Body of pancreas (tissue), 4 donors: ENCODE measurements around the gene MYO1H. TPM values are rescaled to one million over a fixed set of nuclear protein-coding genes. Genes with fewer than 3 reads are reported as not detected.

Experiments
- ATAC-seq: fragments of 150-250 bp; one replicate; pipeline ENCODE4 v1.9.1; 2016
- DNase-seq, 4 donors: peaks; one replicate each; pipeline ENCODE4 v3.0.0-alpha.2; 2019
- H3K27ac ChIP-seq, 4 donors: fragments of 200-600 bp; sonication (generic); 1 replicate in 3 of 4; 2 replicates in 1 of 4; pipeline versions ENCODE4 v1.5.1 to v1.6.1; 2016 to 2019; ENCODE audit warnings: mild to moderate bottlenecking in 1 of 4, mixed read lengths in 1 of 4, moderate library complexity in 1 of 4
- H3K27me3 ChIP-seq, 2 donors: fragments of 200-600 bp; sonication (generic); one replicate each; pipeline ENCODE4 v1.6.0; 2016; ENCODE audit warnings: mild to moderate bottlenecking in 1 of 2
- H3K36me3 ChIP-seq, 2 donors: fragments of 200-600 bp; sonication (generic); replicated peaks in 1 of 2; 2 replicates each; pipeline ENCODE4 v1.5.1; 2016; ENCODE audit warnings: low read depth in 2 of 2; ENCODE audit not compliant: insufficient read depth in 1 of 2
- H3K4me1 ChIP-seq: fragments of 200-600 bp; sonication (generic); one replicate; pipeline ENCODE4 v1.6.0; 2016
- H3K4me3 ChIP-seq, 2 donors: fragments of 200-600 bp; sonication (generic); 1 replicate in 1 of 2; 2 replicates in 1 of 2; pipeline ENCODE4 v1.5.1; 2016 to 2019
- H3K9me3 ChIP-seq, 3 donors: fragments of 200-600 bp; sonication (generic); 1 replicate in 2 of 3; 2 replicates in 1 of 3; pipeline ENCODE4 v1.5.1; 2016
- POLR2A ChIP-seq, 3 donors: fragments of 450-650 bp; IDR thresholded peaks; one replicate each; pipeline ENCODE4 v1.6.1; 2016; ENCODE audit warnings: antibody characterized with exemption in 3 of 3, mild to moderate bottlenecking in 2 of 3
- WGBS, 2 donors: methylation state at CpG; one replicate each; pipeline ENCODE4 v1.1.5; 2017; 5-methylcytosine and 5-hydroxymethylcytosine counted together
- intact Hi-C: fragments of 100-400 bp; cut with DNase I; formaldehyde crosslinking; loops from one replicate; pipeline ENCODE4 v1.15.1; 2023
- total RNA-seq, 2 donors: library from RNA; depleted of rRNA; stranded (reverse); fragments of >200 nt; gene quantifications; one replicate each; pipeline ENCODE4 v1.1.0, GENCODE V29; 2016
- TF ChIP-seq, protein P1 (sequence below), 7 experiments: fragments of 450-650 bp in 4 of 7; fragments of 200-600 bp in 3 of 7; sonication (generic) in 3 of 7; IDR thresholded peaks; one replicate each; pipeline ENCODE4 v1.5.1; 2016 to 2019; ENCODE audit warnings: antibody characterized with exemption in 7 of 7

Gene MYO1H
- total RNA-seq, 2 donors from 2014 or later: not detected

DNA sequence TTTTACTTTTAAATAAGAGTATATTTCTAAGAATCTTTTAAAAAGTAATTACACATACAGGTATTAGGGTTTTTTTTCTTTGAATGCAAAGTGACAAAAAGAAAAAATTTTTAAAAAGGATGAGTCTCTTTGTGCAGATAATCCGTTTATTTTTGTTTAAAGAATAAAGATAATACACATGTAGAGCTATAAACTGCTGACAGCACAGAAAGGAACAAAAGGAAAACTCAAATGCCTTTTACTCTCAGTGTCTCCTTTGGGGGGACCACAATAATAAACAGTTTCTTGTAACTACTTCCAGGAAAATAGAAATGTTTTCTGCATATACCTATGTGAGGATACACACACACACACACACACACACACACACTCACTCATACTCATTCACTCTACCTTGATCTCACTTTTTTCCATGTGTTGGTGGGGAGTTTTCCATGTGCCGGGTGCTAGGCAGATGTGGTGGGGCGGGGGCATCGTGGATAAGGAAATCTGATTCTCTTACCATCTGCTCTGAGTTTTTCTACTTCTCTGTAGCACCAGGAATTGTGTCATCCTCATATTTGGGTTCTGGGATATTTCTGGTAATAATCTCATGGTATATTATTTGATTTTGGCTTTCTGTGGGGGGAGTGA is 71.3 kb downstream of the MYO1H start:
- no peaks in the 10 kb centered on the region for H3K36me3 ChIP-seq
- no peak overlapping the region for H3K4me3 ChIP-seq
- TF ChIP-seq, protein P1, sequence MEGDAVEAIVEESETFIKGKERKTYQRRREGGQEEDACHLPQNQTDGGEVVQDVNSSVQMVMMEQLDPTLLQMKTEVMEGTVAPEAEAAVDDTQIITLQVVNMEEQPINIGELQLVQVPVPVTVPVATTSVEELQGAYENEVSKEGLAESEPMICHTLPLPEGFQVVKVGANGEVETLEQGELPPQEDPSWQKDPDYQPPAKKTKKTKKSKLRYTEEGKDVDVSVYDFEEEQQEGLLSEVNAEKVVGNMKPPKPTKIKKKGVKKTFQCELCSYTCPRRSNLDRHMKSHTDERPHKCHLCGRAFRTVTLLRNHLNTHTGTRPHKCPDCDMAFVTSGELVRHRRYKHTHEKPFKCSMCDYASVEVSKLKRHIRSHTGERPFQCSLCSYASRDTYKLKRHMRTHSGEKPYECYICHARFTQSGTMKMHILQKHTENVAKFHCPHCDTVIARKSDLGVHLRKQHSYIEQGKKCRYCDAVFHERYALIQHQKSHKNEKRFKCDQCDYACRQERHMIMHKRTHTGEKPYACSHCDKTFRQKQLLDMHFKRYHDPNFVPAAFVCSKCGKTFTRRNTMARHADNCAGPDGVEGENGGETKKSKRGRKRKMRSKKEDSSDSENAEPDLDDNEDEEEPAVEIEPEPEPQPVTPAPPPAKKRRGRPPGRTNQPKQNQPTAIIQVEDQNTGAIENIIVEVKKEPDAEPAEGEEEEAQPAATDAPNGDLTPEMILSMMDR (IDR thresholded peaks at IDR 0.05): no peak
- no peak for TF ChIP-seq POLR2A (IDR thresholded peaks at IDR 0.05)
- 47 to 56% methylated on average over 4 of the region's 4 CpGs for WGBS, 2 donors
- H3K27ac ChIP-seq: no peak overlapping the region
- no peaks in the 10 kb centered on the region for H3K27me3 ChIP-seq
- ATAC-seq: no peak
- no peaks in the 10 kb centered on the region for H3K9me3 ChIP-seq
- intact Hi-C loops: no loop called here
- no peak for DNase-seq
- no peaks in the 10 kb centered on the region for H3K4me1 ChIP-seq

DNA sequence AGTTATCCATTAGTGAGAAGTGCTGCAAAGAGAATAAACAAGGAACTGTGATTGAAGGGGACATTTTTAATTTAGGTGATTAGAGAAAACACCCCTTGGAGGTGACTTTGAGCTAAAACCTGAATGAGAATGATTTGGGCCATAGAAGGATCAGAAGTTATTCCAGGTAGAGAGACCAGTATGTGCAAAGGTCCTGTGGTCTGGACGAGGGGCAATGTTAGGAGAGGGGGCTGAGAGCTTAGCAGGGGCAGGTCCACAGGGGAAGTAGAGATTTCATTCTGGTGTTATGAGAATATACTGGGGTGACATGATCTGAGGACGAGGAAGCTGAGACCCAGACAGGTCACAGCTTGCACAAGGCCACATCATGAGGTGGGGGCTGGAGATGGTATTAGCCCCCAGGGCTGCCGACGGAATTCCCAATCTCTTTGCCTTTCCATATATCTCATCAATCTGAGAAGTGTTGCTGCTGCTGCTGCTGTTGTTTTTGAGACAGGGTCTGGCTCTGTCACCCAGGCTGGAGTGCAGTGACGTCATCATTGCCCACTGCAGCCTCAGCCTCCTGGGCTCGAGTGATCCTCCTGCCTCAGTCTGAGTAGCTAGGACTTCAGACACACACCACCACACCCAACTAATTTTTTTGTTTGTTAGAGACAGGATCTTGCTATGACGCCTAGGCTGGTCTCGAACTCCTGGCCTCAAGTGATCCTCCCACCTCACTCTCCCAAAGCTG is 73.8 kb downstream of the MYO1H start:
- intact Hi-C loops: no loop called here
- Histone ChIP-seq H3K27ac (no peak overlapping the region), H3K4me1 (no peaks in the 10 kb centered on the region), H3K27me3 (no peaks in the 10 kb centered on the region), H3K36me3 (no peaks in the 10 kb centered on the region), H3K4me3 (no peak overlapping the region), H3K9me3 (no peaks in the 10 kb centered on the region)
- 44 to 54% methylated on average over 8 of the region's 8 CpGs for WGBS, 2 donors
- ATAC-seq: no peak
- DNase-seq: no peak
- TF ChIP-seq POLR2A (IDR thresholded peaks at IDR 0.05): no peak
- TF ChIP-seq, protein P1 (IDR thresholded peaks at IDR 0.05): no peak

DNA sequence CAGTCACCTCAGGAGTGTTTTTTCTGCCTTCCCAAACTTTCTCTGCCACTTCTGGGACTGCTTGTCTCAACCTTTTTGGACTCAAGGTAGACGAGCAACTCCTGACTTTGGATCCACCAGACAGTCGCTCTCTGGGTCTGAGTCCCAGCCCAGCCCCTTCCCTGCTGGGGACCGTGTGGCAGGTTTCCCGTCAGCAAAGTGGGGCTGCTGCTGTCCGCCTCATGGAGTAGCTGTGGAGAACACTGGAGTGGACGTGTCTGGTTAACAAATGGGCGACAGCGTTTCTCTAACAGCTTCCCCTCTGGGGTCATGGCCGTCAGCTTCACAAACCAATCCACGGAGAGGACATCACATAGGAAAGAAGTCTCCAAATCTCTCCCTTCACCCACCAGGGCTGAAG is 74.6 kb downstream of the MYO1H start:
- no peak overlapping the region for H3K4me3 ChIP-seq
- intact Hi-C loops: no loop called here
- no peaks in the 10 kb centered on the region for H3K27me3 ChIP-seq
- no peaks in the 10 kb centered on the region for H3K9me3 ChIP-seq
- H3K36me3 ChIP-seq: no peaks in the 10 kb centered on the region
- ATAC-seq (no peak), DNase-seq (no peak)
- no peaks in the 10 kb centered on the region for H3K4me1 ChIP-seq
- TF ChIP-seq, protein P1 (IDR thresholded peaks at IDR 0.05): no peak
- TF ChIP-seq POLR2A (IDR thresholded peaks at IDR 0.05): no peak
- no peak overlapping the region for H3K27ac ChIP-seq
- 11 to 18% methylated on average over 10 of the region's 10 CpGs for WGBS, 2 donors

DNA sequence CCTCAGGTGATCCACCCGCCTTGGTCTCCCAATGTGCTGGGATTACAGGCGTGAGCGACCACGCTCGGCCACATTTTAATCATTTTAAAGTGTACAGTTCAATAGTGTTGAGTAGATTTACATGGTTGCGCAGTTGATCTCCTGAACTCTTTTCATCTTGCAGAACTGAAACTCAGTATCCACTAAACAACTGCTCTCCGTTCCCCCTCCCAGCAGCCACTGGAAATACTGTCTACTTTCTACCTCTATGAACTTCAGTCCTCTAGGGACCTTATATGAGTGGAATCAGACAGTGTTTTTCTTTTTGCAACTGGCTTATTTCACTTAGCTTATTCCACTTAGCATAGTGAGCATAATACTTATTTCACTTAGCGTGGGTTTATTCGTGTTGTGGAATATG is 75.7 kb downstream of the MYO1H start:
- no peak overlapping the region for H3K27ac ChIP-seq
- ATAC-seq (no peak), DNase-seq (no peak)
- no peaks in the 10 kb centered on the region for H3K4me1 ChIP-seq
- H3K4me3 ChIP-seq: no peak overlapping the region
- WGBS, 2 donors: 68 to 70% methylated on average over 9 of the region's 9 CpGs
- H3K9me3 ChIP-seq: no peaks in the 10 kb centered on the region
- H3K36me3 ChIP-seq: no peaks in the 10 kb centered on the region
- H3K27me3 ChIP-seq: no peaks in the 10 kb centered on the region
- TF ChIP-seq, protein P1 (IDR thresholded peaks at IDR 0.05): no peak
- TF ChIP-seq POLR2A (IDR thresholded peaks at IDR 0.05): no peak
- intact Hi-C loops: no loop called here
